ENCODE measurements around the gene RAP1GAP2. TPM values are rescaled to one million over a fixed set of nuclear protein-coding genes. Genes with fewer than 3 reads are reported as not detected.

Gene RAP1GAP2
- total RNA-seq, 3 donors from 2014 or later = 26.6 to 45.3 (median 43.3) TPM

- no peak overlapping the region for H3K4me3 ChIP-seq
- no peaks in the 10 kb centered on the region for H3K36me3 ChIP-seq (ENCODE audit: low read depth)
- DNase-seq (no peak), ATAC-seq (no peak)
- intact Hi-C loops (cut with DNase I, micrococcal nuclease) = no loop called here
- peaks cover under 1% of the 10 kb centered on the region for H3K4me1 ChIP-seq (ENCODE audit: low read depth)
- H3K9me3 ChIP-seq = no peaks in the 10 kb centered on the region
- TF ChIP-seq CTCF (IDR thresholded peaks at IDR 0.05) = no peak
Measured at GRCh38 chr17:2925011-2925410, 128.8 kb downstream of the RAP1GAP2 start.

- H3K9me3 ChIP-seq = no peaks in the 10 kb centered on the region
- DNase-seq = no peak
- TF ChIP-seq CTCF (IDR thresholded peaks at IDR 0.05) = no peak
- H3K4me3 ChIP-seq = no peak overlapping the region
- ATAC-seq = no peak
- H3K36me3 ChIP-seq (ENCODE audit: low read depth) = no peaks in the 10 kb centered on the region
- intact Hi-C loops (cut with DNase I, micrococcal nuclease) = no loop called here
- peaks cover 8% of the 10 kb centered on the region for H3K4me1 ChIP-seq (ENCODE audit: low read depth)
Measured at GRCh38 chr17:2926019-2926650, 129.9 kb downstream of the RAP1GAP2 start.

GRCh38 chr17:2928294-2928890 is 132.2 kb downstream of the RAP1GAP2 start:
- Histone ChIP-seq H3K4me1 (ENCODE audit: low read depth) (peaks cover 13% of the 10 kb centered on the region), H3K9me3 (no peaks in the 10 kb centered on the region), H3K36me3 (ENCODE audit: low read depth) (no peaks in the 10 kb centered on the region), H3K4me3 (no peak overlapping the region)
- intact Hi-C loops (cut with DNase I, micrococcal nuclease) = no loop called here
- no peak for TF ChIP-seq CTCF (IDR thresholded peaks at IDR 0.05)
- ATAC-seq (no peak), DNase-seq (no peak)

GRCh38 chr17:2929881-2930533 is 133.8 kb downstream of the RAP1GAP2 start:
- peak; percentile 64 to 75 (median 70) for DNase-seq
- Histone ChIP-seq H3K36me3 (ENCODE audit: low read depth) (no peaks in the 10 kb centered on the region), H3K4me1 (ENCODE audit: low read depth) (peaks cover 13% of the 10 kb centered on the region), H3K9me3 (no peaks in the 10 kb centered on the region), H3K4me3 (no peak overlapping the region)
- peak; percentile 62 for TF ChIP-seq CTCF (IDR thresholded peaks at IDR 0.05)
- intact Hi-C loops (cut with DNase I, micrococcal nuclease) = no loop called here
- ATAC-seq = peak; percentile 84

- Histone ChIP-seq H3K4me1 (ENCODE audit: low read depth) (peaks cover 13% of the 10 kb centered on the region), H3K4me3 (no peak overlapping the region), H3K9me3 (no peaks in the 10 kb centered on the region), H3K36me3 (ENCODE audit: low read depth) (no peaks in the 10 kb centered on the region)
- ATAC-seq (no peak), DNase-seq (no peak)
- no peak for TF ChIP-seq CTCF (IDR thresholded peaks at IDR 0.05)
- intact Hi-C loops (cut with DNase I, micrococcal nuclease) = no loop called here
Measured at GRCh38 chr17:2931876-2932275, 135.6 kb downstream of the RAP1GAP2 start.

All from mucosa of descending colon (tissue), 3 donors.